Measurements from ENCODE around the gene CENPA. TPM values are rescaled to one million over a fixed set of nuclear protein-coding genes. Genes with fewer than 3 reads are reported as not detected.

CENPA gene
- total and polyA plus RNA-seq, 2 of the 13 experiments (the other 11 are each of a cell fraction or from before 2014, with no cell fraction given) = 28.5 to 38.5 TPM

GRCh38 chr2:26745609-26746327 is 40.1 kb upstream of the CENPA start (continued):
- TF ChIP-seq, protein P1, sequence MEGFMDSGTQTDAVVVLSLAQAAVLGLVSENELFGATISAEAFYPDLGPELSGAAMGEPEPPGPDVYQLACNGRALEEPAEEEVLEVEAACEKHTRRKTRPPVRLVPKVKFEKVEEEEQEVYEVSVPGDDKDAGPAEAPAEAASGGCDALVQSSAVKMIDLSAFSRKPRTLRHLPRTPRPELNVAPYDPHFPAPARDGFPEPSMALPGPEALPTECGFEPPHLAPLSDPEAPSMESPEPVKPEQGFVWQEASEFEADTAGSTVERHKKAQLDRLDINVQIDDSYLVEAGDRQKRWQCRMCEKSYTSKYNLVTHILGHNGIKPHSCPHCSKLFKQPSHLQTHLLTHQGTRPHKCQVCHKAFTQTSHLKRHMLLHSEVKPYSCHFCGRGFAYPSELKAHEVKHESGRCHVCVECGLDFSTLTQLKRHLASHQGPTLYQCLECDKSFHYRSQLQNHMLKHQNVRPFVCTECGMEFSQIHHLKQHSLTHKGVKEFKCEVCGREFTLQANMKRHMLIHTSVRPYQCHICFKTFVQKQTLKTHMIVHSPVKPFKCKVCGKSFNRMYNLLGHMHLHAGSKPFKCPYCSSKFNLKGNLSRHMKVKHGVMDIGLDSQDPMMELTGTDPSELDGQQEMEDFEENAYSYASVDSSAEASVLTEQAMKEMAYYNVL (CRISPR knock-in tag; IDR thresholded peaks at IDR 0.05; ENCODE audit: borderline replicate concordance) = no peak
- TF ChIP-seq ZNF775 (CRISPR knock-in tag; IDR thresholded peaks at IDR 0.05; ENCODE audit: borderline replicate concordance) (no peak), PRPF4 (IDR thresholded peaks at IDR 0.05; ENCODE audit: low read depth, low read length, poor library complexity, severe bottlenecking) (no peak), IRF2 (CRISPR knock-in tag; IDR thresholded peaks at IDR 0.05) (peak; percentile 55; the same call in 1 of the 2 replicates), CTCF (CRISPR knock-in tag; IDR thresholded peaks at IDR 0.05) (peak; percentile 95), ZNF501 (CRISPR knock-in tag; IDR thresholded peaks at IDR 0.05) (peak; percentile 77), ZNF614 (CRISPR knock-in tag; IDR thresholded peaks at IDR 0.05; ENCODE audit: borderline replicate concordance) (peak; percentile 19; the same call in 1 of the 2 replicates), KDM2A (CRISPR knock-in tag; IDR thresholded peaks at IDR 0.05; ENCODE audit: borderline replicate concordance, low read depth) (peak; percentile 64; the same call in 1 of the 2 replicates), ZNF292 (CRISPR knock-in tag; IDR thresholded peaks at IDR 0.05; ENCODE audit: borderline replicate concordance, low read depth) (no peak), ZNF446 (CRISPR knock-in tag; IDR thresholded peaks at IDR 0.05) (no peak), ZNF33B (CRISPR knock-in tag; IDR thresholded peaks at IDR 0.05) (0 out of 2 replicates have a peak, but pooled peaks have one; percentile 57), IRX3 (CRISPR knock-in tag; IDR thresholded peaks at IDR 0.05; ENCODE audit: borderline replicate concordance, low read depth) (no peak), ZNF709 (CRISPR knock-in tag; IDR thresholded peaks at IDR 0.05) (no peak), RCOR2 (CRISPR knock-in tag; IDR thresholded peaks at IDR 0.05) (no peak), FOXC1 (CRISPR knock-in tag; IDR thresholded peaks at IDR 0.05; ENCODE audit: borderline replicate concordance) (no peak), RFX5 (IDR thresholded peaks at IDR 0.05; ENCODE audit: low read depth, low read length) (no peak), ZNF567 (CRISPR knock-in tag; IDR thresholded peaks at IDR 0.05; ENCODE audit: borderline replicate concordance) (no peak), ZSCAN25 (CRISPR knock-in tag; IDR thresholded peaks at IDR 0.05) (peak; percentile 34; the same call in 1 of the 2 replicates), ZNF160 (CRISPR knock-in tag; IDR thresholded peaks at IDR 0.05) (no peak), SP4 (CRISPR knock-in tag; IDR thresholded peaks at IDR 0.05) (no peak)
- TF ChIP-seq, protein P2, sequence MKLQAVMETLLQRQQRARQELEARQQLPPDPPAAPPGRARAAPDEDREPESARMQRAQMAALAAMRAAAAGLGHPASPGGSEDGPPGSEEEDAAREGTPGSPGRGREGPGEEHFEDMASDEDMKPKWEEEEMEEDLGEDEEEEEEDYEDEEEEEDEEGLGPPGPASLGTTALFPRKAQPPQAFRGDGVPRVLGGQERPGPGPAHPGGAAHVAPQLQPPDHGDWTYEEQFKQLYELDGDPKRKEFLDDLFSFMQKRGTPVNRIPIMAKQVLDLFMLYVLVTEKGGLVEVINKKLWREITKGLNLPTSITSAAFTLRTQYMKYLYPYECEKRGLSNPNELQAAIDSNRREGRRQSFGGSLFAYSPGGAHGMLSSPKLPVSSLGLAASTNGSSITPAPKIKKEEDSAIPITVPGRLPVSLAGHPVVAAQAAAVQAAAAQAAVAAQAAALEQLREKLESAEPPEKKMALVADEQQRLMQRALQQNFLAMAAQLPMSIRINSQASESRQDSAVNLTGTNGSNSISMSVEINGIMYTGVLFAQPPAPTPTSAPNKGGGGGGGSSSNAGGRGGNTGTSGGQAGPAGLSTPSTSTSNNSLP (IDR thresholded peaks at IDR 0.05; ENCODE audit: low read depth, low read length) = peak; percentile 43; the same call in 1 of the 2 replicates
- TF ChIP-seq, protein P3, sequence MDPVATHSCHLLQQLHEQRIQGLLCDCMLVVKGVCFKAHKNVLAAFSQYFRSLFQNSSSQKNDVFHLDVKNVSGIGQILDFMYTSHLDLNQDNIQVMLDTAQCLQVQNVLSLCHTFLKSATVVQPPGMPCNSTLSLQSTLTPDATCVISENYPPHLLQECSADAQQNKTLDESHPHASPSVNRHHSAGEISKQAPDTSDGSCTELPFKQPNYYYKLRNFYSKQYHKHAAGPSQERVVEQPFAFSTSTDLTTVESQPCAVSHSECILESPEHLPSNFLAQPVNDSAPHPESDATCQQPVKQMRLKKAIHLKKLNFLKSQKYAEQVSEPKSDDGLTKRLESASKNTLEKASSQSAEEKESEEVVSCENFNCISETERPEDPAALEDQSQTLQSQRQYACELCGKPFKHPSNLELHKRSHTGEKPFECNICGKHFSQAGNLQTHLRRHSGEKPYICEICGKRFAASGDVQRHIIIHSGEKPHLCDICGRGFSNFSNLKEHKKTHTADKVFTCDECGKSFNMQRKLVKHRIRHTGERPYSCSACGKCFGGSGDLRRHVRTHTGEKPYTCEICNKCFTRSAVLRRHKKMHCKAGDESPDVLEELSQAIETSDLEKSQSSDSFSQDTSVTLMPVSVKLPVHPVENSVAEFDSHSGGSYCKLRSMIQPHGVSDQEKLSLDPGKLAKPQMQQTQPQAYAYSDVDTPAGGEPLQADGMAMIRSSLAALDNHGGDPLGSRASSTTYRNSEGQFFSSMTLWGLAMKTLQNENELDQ (CRISPR knock-in tag; IDR thresholded peaks at IDR 0.05; ENCODE audit: borderline replicate concordance) = no peak

All from HepG2 (cell line).